ENCODE data around the gene MEPCE.

DNA sequence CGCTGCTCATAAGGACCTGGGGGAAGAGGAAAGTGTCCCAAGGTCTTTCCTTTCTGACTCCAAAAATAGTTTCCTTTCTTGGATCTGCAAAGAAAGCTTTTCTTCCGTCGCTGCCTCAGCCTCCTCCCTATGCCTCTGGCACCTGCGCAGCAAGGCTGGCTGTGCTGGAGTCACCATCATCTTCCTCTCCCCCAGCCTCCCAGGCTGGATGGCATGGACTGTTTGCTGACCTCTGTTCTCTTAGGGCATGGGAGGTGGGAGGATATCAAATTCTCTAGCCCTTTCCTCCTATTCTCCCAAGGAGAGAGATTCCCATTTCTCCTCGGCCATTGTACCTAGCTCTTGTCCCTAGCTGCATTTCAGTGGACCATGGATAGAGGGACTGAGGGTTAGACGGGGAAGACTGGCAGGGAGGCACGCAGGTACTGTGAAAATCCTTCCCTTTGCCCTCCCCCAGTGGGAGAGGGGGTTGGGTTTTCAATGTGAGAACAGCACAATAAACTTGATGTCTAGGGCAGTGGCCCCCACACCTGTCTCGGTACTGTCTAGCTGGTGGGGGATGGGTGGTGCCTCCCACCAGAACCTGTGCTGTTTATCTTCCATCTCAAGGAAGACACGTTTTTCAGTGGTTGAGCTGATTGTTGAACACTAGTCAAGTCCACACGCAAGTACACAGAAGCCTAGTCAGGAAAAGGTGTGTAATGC, 4.1 kb downstream of the MEPCE start:
- TF ChIP-seq, protein P1, sequence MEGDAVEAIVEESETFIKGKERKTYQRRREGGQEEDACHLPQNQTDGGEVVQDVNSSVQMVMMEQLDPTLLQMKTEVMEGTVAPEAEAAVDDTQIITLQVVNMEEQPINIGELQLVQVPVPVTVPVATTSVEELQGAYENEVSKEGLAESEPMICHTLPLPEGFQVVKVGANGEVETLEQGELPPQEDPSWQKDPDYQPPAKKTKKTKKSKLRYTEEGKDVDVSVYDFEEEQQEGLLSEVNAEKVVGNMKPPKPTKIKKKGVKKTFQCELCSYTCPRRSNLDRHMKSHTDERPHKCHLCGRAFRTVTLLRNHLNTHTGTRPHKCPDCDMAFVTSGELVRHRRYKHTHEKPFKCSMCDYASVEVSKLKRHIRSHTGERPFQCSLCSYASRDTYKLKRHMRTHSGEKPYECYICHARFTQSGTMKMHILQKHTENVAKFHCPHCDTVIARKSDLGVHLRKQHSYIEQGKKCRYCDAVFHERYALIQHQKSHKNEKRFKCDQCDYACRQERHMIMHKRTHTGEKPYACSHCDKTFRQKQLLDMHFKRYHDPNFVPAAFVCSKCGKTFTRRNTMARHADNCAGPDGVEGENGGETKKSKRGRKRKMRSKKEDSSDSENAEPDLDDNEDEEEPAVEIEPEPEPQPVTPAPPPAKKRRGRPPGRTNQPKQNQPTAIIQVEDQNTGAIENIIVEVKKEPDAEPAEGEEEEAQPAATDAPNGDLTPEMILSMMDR (IDR thresholded peaks at IDR 0.05; ENCODE audit: insufficient read depth, low read length, poor library complexity, severe bottlenecking), result no peak
- no peak for TF ChIP-seq EZH2phosphoT487 (conservative IDR thresholded peaks at IDR 0.05; ENCODE audit: low read length)

All from SU-DHL-6 (cell line).